MM.1S (cell line): ENCODE data around the gene C16orf78.

Experiments
- DNase-seq: peaks from one replicate; pipeline ENCODE4 v3.0.0-alpha.2; 2015
- H2AFZ ChIP-seq: fragments of 300-600 bp; sonication (generic); 2 replicates; pipeline ENCODE4 v1.6.0; 2016; ENCODE audit warnings: antibody characterized with exemption, low read length
- H3F3A ChIP-seq: fragments of 300-600 bp; sonication (generic); 2 replicates; pipeline ENCODE4 v1.6.1; 2016; ENCODE audit warnings: mild to moderate bottlenecking, antibody characterized with exemption, low read length, moderate library complexity, mixed read lengths; ENCODE audit not compliant: insufficient read depth
- H3K27ac ChIP-seq: fragments of 300-600 bp; sonication (generic); 2 replicates; pipeline ENCODE4 v1.5.1; 2016; ENCODE audit warnings: mild to moderate bottlenecking, low read length
- H3K27me3 ChIP-seq: fragments of 300-600 bp; sonication (generic); replicated peaks from 2 replicates; pipeline ENCODE4 v1.6.0; 2016; ENCODE audit warnings: low read length; ENCODE audit not compliant: insufficient read depth
- H3K36me3 ChIP-seq: fragments of 300-600 bp; sonication (generic); replicated peaks from 2 replicates; pipeline ENCODE4 v1.6.1; 2016; ENCODE audit warnings: mild to moderate bottlenecking, low read length, mixed read lengths; ENCODE audit not compliant: insufficient read depth
- H3K4me1 ChIP-seq: fragments of 300-600 bp; sonication (generic); 2 replicates; pipeline ENCODE4 v1.6.1; 2016; ENCODE audit warnings: low read length, mixed read lengths
- H3K4me2 ChIP-seq: fragments of 300-600 bp; sonication (generic); 2 replicates; pipeline ENCODE4 v1.6.0; 2016; ENCODE audit warnings: low read depth, low read length
- H3K4me3 ChIP-seq: fragments of 300-600 bp; sonication (generic); 2 replicates; pipeline ENCODE4 v1.5.1; 2016; ENCODE audit warnings: low read length, mixed read lengths
- H3K79me2 ChIP-seq: fragments of 300-600 bp; sonication (generic); 2 replicates; pipeline ENCODE4 v1.6.1; 2016; ENCODE audit warnings: mixed run types, low read length, mixed read lengths
- H3K9ac ChIP-seq: fragments of 300-600 bp; sonication (generic); 2 replicates; pipeline ENCODE4 v1.6.1; 2016; ENCODE audit warnings: low read length, mixed read lengths
- H3K9me2 ChIP-seq: fragments of 300-600 bp; sonication (generic); replicated peaks from 2 replicates; pipeline ENCODE4 v1.6.1; 2016; ENCODE audit warnings: mild to moderate bottlenecking, low read length, mixed read lengths; ENCODE audit not compliant: insufficient read depth
- H3K9me3 ChIP-seq: fragments of 300-600 bp; sonication (generic); replicated peaks from 2 replicates; pipeline ENCODE4 v1.6.1; 2016; ENCODE audit warnings: mild to moderate bottlenecking, low read length, mixed read lengths; ENCODE audit not compliant: insufficient read depth
- H4K20me1 ChIP-seq: fragments of 300-600 bp; sonication (generic); 2 replicates; pipeline ENCODE4 v1.6.1; 2016; ENCODE audit warnings: mild to moderate bottlenecking, low read length, moderate library complexity, mixed read lengths; ENCODE audit not compliant: insufficient read depth
- CTCF ChIP-seq: fragments of 300-600 bp; sonication (generic); IDR thresholded peaks from 2 replicates; pipeline ENCODE4 v1.5.1; 2016; ENCODE audit warnings: antibody characterized with exemption, low read length, mixed read lengths
- EZH2 ChIP-seq: fragments of 300-600 bp; sonication (generic); optimal IDR thresholded peaks from 2 replicates; pipeline ENCODE3; 2017; ENCODE audit warnings: low read depth, mild to moderate bottlenecking, antibody characterized with exemption, low read length, mixed read lengths
- EZH2phosphoT487 ChIP-seq: fragments of 300-600 bp; sonication (generic); IDR thresholded peaks from 2 replicates; pipeline ENCODE4 v1.6.1; 2018; ENCODE audit warnings: antibody characterized with exemption, low read length

C16orf78 gene

GRCh38 chr16:49341706-49342105 is 31.9 kb upstream of the C16orf78 start:
- TF ChIP-seq EZH2phosphoT487 (no peak), EZH2 (no peak), CTCF (no peak)
- H3K27me3 ChIP-seq: peaks cover 8% of the 10 kb centered on the region
- H2AFZ ChIP-seq: no peak overlapping the region
- H3K4me3 ChIP-seq: no peak overlapping the region
- no peak for DNase-seq
- no peak overlapping the region for H3K4me2 ChIP-seq
- no peaks in the 10 kb centered on the region for H3K4me1 ChIP-seq
- no peak overlapping the region for H3K9ac ChIP-seq
- H3K27ac ChIP-seq: no peak overlapping the region
- no peaks in the 10 kb centered on the region for H3F3A ChIP-seq
- no peaks in the 10 kb centered on the region for H3K36me3 ChIP-seq
- no peaks in the 10 kb centered on the region for H3K79me2 ChIP-seq
- H4K20me1 ChIP-seq: no peaks in the 10 kb centered on the region
- no peaks in the 10 kb centered on the region for H3K9me2 ChIP-seq
- H3K9me3 ChIP-seq: no peaks in the 10 kb centered on the region

- Histone ChIP-seq H3K27ac (no peak overlapping the region), H3K9me2 (no peaks in the 10 kb centered on the region), H3K9ac (no peak overlapping the region), H3K4me1 (no peaks in the 10 kb centered on the region), H3K4me2 (no peak overlapping the region), H3F3A (no peaks in the 10 kb centered on the region), H4K20me1 (no peaks in the 10 kb centered on the region), H3K36me3 (no peaks in the 10 kb centered on the region), H3K27me3 (peaks cover 8% of the 10 kb centered on the region), H3K79me2 (no peaks in the 10 kb centered on the region), H3K9me3 (no peaks in the 10 kb centered on the region), H3K4me3 (no peak overlapping the region), H2AFZ (no peak overlapping the region)
- TF ChIP-seq CTCF (no peak), EZH2 (no peak), EZH2phosphoT487 (no peak)
- DNase-seq: no peak
These were observed 31.0 kb upstream of the C16orf78 start for GRCh38 chr16:49342336-49343265.

GRCh38 chr16:49343291-49343690 is 30.3 kb upstream of the C16orf78 start:
- no peak overlapping the region for H2AFZ ChIP-seq
- no peak for DNase-seq
- no peaks in the 10 kb centered on the region for H3K4me1 ChIP-seq
- no peaks in the 10 kb centered on the region for H3K79me2 ChIP-seq
- H3K27me3 ChIP-seq: peaks cover 8% of the 10 kb centered on the region
- no peaks in the 10 kb centered on the region for H3K36me3 ChIP-seq
- H3K9ac ChIP-seq: no peak overlapping the region
- no peaks in the 10 kb centered on the region for H3K9me2 ChIP-seq
- no peaks in the 10 kb centered on the region for H3F3A ChIP-seq
- no peak overlapping the region for H3K27ac ChIP-seq
- no peak overlapping the region for H3K4me3 ChIP-seq
- TF ChIP-seq EZH2phosphoT487 (no peak), EZH2 (no peak), CTCF (no peak)
- H3K9me3 ChIP-seq: no peaks in the 10 kb centered on the region
- H4K20me1 ChIP-seq: no peaks in the 10 kb centered on the region
- H3K4me2 ChIP-seq: no peak overlapping the region
